Measurements from ENCODE around the gene BCL7C. TPM values are rescaled to one million over a fixed set of nuclear protein-coding genes. Genes with fewer than 3 reads are reported as not detected.

Gene BCL7C
- total RNA-seq, 2 experiments from 2014 or later, result 17.8 to 19.1 TPM

DNA sequence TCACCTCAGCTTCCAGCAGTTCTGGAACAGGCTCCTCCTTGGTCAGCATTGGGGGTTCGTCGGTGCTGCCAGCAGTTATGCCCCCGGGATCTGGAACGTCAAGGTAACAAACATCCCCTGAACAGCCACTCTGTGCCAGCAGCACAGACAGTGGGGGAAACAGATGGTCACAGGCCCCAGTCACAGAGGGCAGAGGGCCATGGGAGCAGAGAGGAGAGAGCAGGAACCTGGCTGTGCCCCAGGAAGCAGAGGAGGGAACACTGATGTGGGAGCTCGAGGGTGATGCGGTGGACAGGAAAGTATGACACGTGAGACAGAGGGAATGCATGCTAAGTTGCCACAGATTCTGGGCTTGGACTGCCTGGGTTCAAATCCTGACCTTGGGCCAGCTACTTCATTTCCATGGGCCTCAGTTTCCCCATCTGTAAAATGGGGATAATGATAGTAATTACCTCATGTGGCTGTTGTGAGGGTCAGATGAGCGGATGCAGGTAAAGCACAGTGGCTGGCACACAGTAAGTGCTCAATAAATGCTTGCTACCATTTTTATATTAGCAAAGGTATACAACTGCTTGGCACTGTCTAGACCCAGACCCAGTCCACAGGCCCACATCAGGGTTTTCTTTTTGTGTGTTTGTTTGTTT lies 4.9 kb downstream of the BCL7C start:
- H3K36me3 ChIP-seq (ENCODE audit: insufficient read depth, low read length), result peaks cover 47% of the 10 kb centered on the region
- Mint-ChIP-seq H3K27ac (no peak overlapping the region), H3K36me3 (ENCODE audit: low read depth) (peaks cover 53% of the 10 kb centered on the region), H3K4me1 (ENCODE audit: low read depth) (peaks cover 18% of the 10 kb centered on the region), H3K9me3 (no peaks in the 10 kb centered on the region), H3K27me3 (no peaks in the 10 kb centered on the region), H3K4me3 (no peak overlapping the region)
- H3K27me3 ChIP-seq (ENCODE audit: control insufficient read depth in 1 of 2, insufficient read depth in 2 of 2, low read length in 2 of 2), result no peaks in the 10 kb centered on the region
- ChIA-PET POLR2A (interaction anchor here (2.7 to 5.6 kb wide), 2 partner anchors 13 kb away, joined by 9 to 35 read pairs; no protein-coding TSS in a partner anchor), CTCF (interaction anchor here (1.0 kb wide), 1 partner anchor 13 kb away, joined by 4 read pairs; no protein-coding TSS in a partner anchor)
- ATAC-seq (ENCODE audit: poor library complexity), result no peak
- H3K9me3 ChIP-seq (ENCODE audit: control insufficient read depth in 1 of 2, insufficient read depth in 1 of 2, low read length in 2 of 2), result no peaks in the 10 kb centered on the region
- no peak overlapping the region for H3K4me3 ChIP-seq (ENCODE audit: low read length)
- intact Hi-C loops (cut with DNase I, micrococcal nuclease), result no loop called here
- H3K27ac ChIP-seq (ENCODE audit: low read depth in 1 of 2, low read length in 2 of 2), result no peak overlapping the region
- H3K4me1 ChIP-seq (ENCODE audit: insufficient read depth, low read length), result peaks cover 24% of the 10 kb centered on the region
- DNase-seq, result no peak
- no peak for TF ChIP-seq CTCF (IDR thresholded peaks at IDR 0.05)

- Histone ChIP-seq H3K4me1 (ENCODE audit: insufficient read depth, low read length) (peaks cover 17% of the 10 kb centered on the region), H3K9me3 (ENCODE audit: control insufficient read depth in 1 of 2, insufficient read depth in 1 of 2, low read length in 2 of 2) (no peaks in the 10 kb centered on the region), H3K36me3 (ENCODE audit: insufficient read depth, low read length) (peaks cover 47% of the 10 kb centered on the region), H3K4me3 (ENCODE audit: low read length) (no peak overlapping the region), H3K27ac (ENCODE audit: low read depth in 1 of 2, low read length in 2 of 2) (no peak overlapping the region), H3K27me3 (ENCODE audit: control insufficient read depth in 1 of 2, insufficient read depth in 2 of 2, low read length in 2 of 2) (no peaks in the 10 kb centered on the region)
- Mint-ChIP-seq H3K27ac (no peak overlapping the region), H3K4me1 (ENCODE audit: low read depth) (peaks cover 15% of the 10 kb centered on the region), H3K27me3 (no peaks in the 10 kb centered on the region), H3K4me3 (no peak overlapping the region), H3K9me3 (no peaks in the 10 kb centered on the region), H3K36me3 (ENCODE audit: low read depth) (peaks cover 51% of the 10 kb centered on the region)
- intact Hi-C loops (cut with DNase I, micrococcal nuclease), result no loop called here
- POLR2A ChIA-PET, result no interaction called here
- ATAC-seq (ENCODE audit: poor library complexity), result no peak
- DNase-seq, result no peak
- CTCF ChIA-PET, result interaction anchor here (1.1 kb wide), 1 partner anchor 14 kb away, joined by 3 read pairs; no protein-coding TSS in a partner anchor
- no peak for TF ChIP-seq CTCF (IDR thresholded peaks at IDR 0.05)
These were observed 6.0 kb downstream of the BCL7C start for GRCh38 chr16:30887927-30888326.

DNA sequence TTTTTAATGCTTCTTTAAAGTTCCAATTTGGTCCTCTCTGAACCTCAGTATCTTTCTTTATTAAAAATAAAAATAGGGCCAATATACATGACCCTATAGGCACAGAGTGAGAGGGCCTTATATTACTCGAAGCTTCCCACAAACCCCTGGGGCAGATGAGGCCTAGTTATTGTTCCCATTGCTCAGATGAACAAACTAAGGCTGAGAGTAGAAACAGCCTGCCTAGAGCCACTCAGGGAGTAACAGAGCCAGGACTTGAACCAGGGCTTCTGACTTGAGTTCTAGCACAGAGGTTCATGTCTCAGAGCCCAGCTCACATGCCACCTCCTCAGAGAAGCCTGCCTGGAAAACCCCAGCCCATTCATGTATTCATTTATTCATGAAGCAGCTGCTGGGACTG lies 7.7 kb downstream of the BCL7C start:
- Mint-ChIP-seq H3K27me3 (no peaks in the 10 kb centered on the region), H3K36me3 (ENCODE audit: low read depth) (peaks cover 60% of the 10 kb centered on the region)

More for the DNA sequence above, 7.7 kb downstream of the BCL7C start:
- no peak for ATAC-seq (ENCODE audit: poor library complexity)
- peaks cover 48% of the 10 kb centered on the region for H3K36me3 ChIP-seq (ENCODE audit: insufficient read depth, low read length)
- Mint-ChIP-seq H3K4me3 (no peak overlapping the region), H3K27ac (no peak overlapping the region), H3K9me3 (no peaks in the 10 kb centered on the region), H3K4me1 (ENCODE audit: low read depth) (peaks cover 15% of the 10 kb centered on the region)
- POLR2A ChIA-PET, result interaction anchor here (1.2 to 1.9 kb wide), 2 partner anchors 10 to 16 kb away, joined by 3 to 5 read pairs; no protein-coding TSS in a partner anchor
- H3K4me3 ChIP-seq (ENCODE audit: low read length), result no peak overlapping the region
- peaks cover 18% of the 10 kb centered on the region for H3K4me1 ChIP-seq (ENCODE audit: insufficient read depth, low read length)
- DNase-seq, result no peak
- H3K9me3 ChIP-seq (ENCODE audit: control insufficient read depth in 1 of 2, insufficient read depth in 1 of 2, low read length in 2 of 2), result no peaks in the 10 kb centered on the region
- intact Hi-C loops (cut with DNase I, micrococcal nuclease), result no loop called here
- CTCF ChIA-PET, result no interaction called here
- H3K27me3 ChIP-seq (ENCODE audit: control insufficient read depth in 1 of 2, insufficient read depth in 2 of 2, low read length in 2 of 2), result no peaks in the 10 kb centered on the region
- H3K27ac ChIP-seq (ENCODE audit: low read depth in 1 of 2, low read length in 2 of 2), result no peak overlapping the region
- TF ChIP-seq CTCF (IDR thresholded peaks at IDR 0.05), result no peak
